ENCODE results near the gene MAFG.

Gene MAFG

GRCh38 chr17:81924557-81925532, 2.7 kb downstream of the MAFG start:
- Histone ChIP-seq H3K4me1 (peaks cover 24% of the 10 kb centered on the region), H3K27me3 (ENCODE audit: control insufficient read depth, insufficient read depth, low read length) (no peaks in the 10 kb centered on the region), H3K4me3 (ENCODE audit: low read depth, low read length) (peak overlapping the region; percentile 30), H3K79me2 (peaks cover 29% of the 10 kb centered on the region), H3K36me3 (ENCODE audit: control insufficient read depth, insufficient read depth, low read length) (no peaks in the 10 kb centered on the region), H3K9ac (no peak overlapping the region), H3K27ac (peak overlapping the region; percentile 79), H3K9me3 (ENCODE audit: control insufficient read depth, low read length) (no peaks in the 10 kb centered on the region), H3K4me2 (ENCODE audit: low read length) (peak overlapping the region; percentile 65), H2AFZ (no peak overlapping the region)
- no peak for TF ChIP-seq CTCF (IDR thresholded peaks at IDR 0.05)

- no peaks in the 10 kb centered on the region for H3K27me3 ChIP-seq (ENCODE audit: control insufficient read depth, insufficient read depth, low read length)
- H3K36me3 ChIP-seq (ENCODE audit: control insufficient read depth, insufficient read depth, low read length) = no peaks in the 10 kb centered on the region
- peak overlapping the region; percentile 79 for H3K27ac ChIP-seq
- peaks cover 23% of the 10 kb centered on the region for H3K4me1 ChIP-seq
- no peaks in the 10 kb centered on the region for H3K9me3 ChIP-seq (ENCODE audit: control insufficient read depth, low read length)
- no peak for TF ChIP-seq CTCF (IDR thresholded peaks at IDR 0.05)
- H3K4me2 ChIP-seq (ENCODE audit: low read length) = peak overlapping the region; percentile 57
- peaks cover 42% of the 10 kb centered on the region for H3K79me2 ChIP-seq
- peak overlapping the region; percentile 37 for H3K4me3 ChIP-seq (ENCODE audit: low read depth, low read length)
- H2AFZ ChIP-seq = peak overlapping the region; percentile 35
- H3K9ac ChIP-seq = no peak overlapping the region
These were observed 4.0 kb downstream of the MAFG start for GRCh38 chr17:81923302-81924260.

GRCh38 chr17:81922566-81923301, 4.8 kb downstream of the MAFG start:
- Histone ChIP-seq H3K9me3 (ENCODE audit: control insufficient read depth, low read length) (no peaks in the 10 kb centered on the region), H2AFZ (no peak overlapping the region), H3K9ac (no peak overlapping the region), H3K4me1 (peaks cover 25% of the 10 kb centered on the region), H3K4me3 (ENCODE audit: low read depth, low read length) (peak overlapping the region; percentile 37), H3K36me3 (ENCODE audit: control insufficient read depth, insufficient read depth, low read length) (no peaks in the 10 kb centered on the region), H3K27ac (peak overlapping the region; percentile 79), H3K4me2 (ENCODE audit: low read length) (peak overlapping the region; percentile 57), H3K79me2 (peaks cover 46% of the 10 kb centered on the region), H3K27me3 (ENCODE audit: control insufficient read depth, insufficient read depth, low read length) (no peaks in the 10 kb centered on the region)
- TF ChIP-seq CTCF (IDR thresholded peaks at IDR 0.05) = no peak

DNA sequence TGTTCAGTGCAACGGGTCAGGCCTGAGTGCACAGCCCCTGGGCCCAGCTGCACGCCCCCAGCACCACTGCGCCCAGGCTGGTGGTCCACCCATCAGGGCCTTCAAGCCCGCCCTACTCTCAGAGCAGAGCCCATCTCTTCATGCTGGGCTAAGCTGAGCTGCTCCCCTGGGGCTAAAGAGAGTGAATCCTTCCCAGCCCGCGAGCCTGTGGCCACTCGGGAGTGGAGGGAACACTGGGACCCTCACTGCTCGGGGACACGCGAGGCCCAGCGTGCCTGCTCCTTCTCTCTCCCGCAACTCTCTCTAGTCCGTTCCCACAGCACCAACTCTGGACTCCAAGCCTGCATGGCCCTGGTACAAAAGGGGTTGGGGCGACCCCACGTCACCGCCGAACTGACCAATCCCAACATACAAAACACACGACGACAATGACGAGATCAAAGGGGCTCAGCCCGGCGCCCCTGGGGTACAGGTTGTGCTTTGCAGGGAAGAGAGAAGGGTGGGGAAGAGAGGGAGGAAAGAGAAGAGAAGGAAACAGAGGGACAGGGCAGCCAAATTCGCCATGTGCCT, 5.5 kb downstream of the MAFG start:
- no peak for TF ChIP-seq CTCF (IDR thresholded peaks at IDR 0.05)
- Histone ChIP-seq H3K9me3 (ENCODE audit: control insufficient read depth, low read length) (no peaks in the 10 kb centered on the region), H3K27ac (peak overlapping the region; percentile 10), H3K4me2 (ENCODE audit: low read length) (no peak overlapping the region), H3K36me3 (ENCODE audit: control insufficient read depth, insufficient read depth, low read length) (no peaks in the 10 kb centered on the region), H3K4me1 (peaks cover 27% of the 10 kb centered on the region), H3K79me2 (peaks cover 47% of the 10 kb centered on the region), H3K9ac (no peak overlapping the region), H3K4me3 (ENCODE audit: low read depth, low read length) (no peak overlapping the region), H2AFZ (no peak overlapping the region), H3K27me3 (ENCODE audit: control insufficient read depth, insufficient read depth, low read length) (no peaks in the 10 kb centered on the region)
